ENCODE data around the gene PRKAR2B.

DNA sequence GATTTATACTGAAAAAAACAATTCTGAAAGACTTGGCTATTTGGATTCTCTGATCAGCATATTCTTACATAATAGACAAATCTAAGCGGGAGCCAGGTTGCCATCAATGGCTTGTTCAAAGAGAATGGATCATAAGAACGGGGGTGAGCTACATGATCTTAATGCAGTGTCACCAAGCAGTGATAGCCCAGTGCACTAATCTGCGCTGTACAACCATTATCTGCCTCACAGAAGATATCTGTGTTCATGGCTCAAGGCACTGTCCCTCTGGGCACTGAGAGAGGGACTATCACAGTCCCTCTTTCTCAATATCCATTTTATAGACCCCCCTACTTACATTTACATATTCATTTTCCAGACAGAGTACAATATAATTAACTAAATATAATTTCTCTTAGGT lies 22.9 kb upstream of the PRKAR2B start:
- no peak for TF ChIP-seq CEBPB (IDR thresholded peaks at IDR 0.05; ENCODE audit: low read depth, low read length)
- TF ChIP-seq, protein P1, sequence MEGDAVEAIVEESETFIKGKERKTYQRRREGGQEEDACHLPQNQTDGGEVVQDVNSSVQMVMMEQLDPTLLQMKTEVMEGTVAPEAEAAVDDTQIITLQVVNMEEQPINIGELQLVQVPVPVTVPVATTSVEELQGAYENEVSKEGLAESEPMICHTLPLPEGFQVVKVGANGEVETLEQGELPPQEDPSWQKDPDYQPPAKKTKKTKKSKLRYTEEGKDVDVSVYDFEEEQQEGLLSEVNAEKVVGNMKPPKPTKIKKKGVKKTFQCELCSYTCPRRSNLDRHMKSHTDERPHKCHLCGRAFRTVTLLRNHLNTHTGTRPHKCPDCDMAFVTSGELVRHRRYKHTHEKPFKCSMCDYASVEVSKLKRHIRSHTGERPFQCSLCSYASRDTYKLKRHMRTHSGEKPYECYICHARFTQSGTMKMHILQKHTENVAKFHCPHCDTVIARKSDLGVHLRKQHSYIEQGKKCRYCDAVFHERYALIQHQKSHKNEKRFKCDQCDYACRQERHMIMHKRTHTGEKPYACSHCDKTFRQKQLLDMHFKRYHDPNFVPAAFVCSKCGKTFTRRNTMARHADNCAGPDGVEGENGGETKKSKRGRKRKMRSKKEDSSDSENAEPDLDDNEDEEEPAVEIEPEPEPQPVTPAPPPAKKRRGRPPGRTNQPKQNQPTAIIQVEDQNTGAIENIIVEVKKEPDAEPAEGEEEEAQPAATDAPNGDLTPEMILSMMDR (conservative IDR thresholded peaks at IDR 0.05; ENCODE audit: low read depth, low read length) = no peak
- no peak for TF ChIP-seq POLR2A (IDR thresholded peaks at IDR 0.05; ENCODE audit: low read depth, low read length)
- no peak for TF ChIP-seq FOS (IDR thresholded peaks at IDR 0.05; ENCODE audit: low read depth, low read length)
- TF ChIP-seq, protein P2, sequence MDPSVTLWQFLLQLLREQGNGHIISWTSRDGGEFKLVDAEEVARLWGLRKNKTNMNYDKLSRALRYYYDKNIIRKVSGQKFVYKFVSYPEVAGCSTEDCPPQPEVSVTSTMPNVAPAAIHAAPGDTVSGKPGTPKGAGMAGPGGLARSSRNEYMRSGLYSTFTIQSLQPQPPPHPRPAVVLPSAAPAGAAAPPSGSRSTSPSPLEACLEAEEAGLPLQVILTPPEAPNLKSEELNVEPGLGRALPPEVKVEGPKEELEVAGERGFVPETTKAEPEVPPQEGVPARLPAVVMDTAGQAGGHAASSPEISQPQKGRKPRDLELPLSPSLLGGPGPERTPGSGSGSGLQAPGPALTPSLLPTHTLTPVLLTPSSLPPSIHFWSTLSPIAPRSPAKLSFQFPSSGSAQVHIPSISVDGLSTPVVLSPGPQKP (IDR thresholded peaks at IDR 0.05; ENCODE audit: borderline replicate concordance, low read depth, low read length) = no peak
- TF ChIP-seq MAZ (IDR thresholded peaks at IDR 0.05; ENCODE audit: borderline replicate concordance, low read depth, low read length) = no peak
- TF ChIP-seq SMC3 (IDR thresholded peaks at IDR 0.05; ENCODE audit: low read depth, low read length) = no peak
- TF ChIP-seq RAD21 (IDR thresholded peaks at IDR 0.05; ENCODE audit: low read length) = no peak
- TF ChIP-seq MXI1 (IDR thresholded peaks at IDR 0.05; ENCODE audit: borderline replicate concordance, low read depth, low read length) = no peak

Data from IMR-90 (cell line).